Esophagus squamous epithelium (tissue), 4 donors: ENCODE measurements around the gene TNFRSF4.

Source experiments
- CTCF ChIP-seq, 6 experiments: fragments of 450-650 bp in 4 of 6; fragments of 200-600 bp in 2 of 6; sonication (generic) in 2 of 6; IDR thresholded peaks; one replicate each; pipeline ENCODE4 v1.5.1; 2016 to 2019; ENCODE audit warnings: antibody characterized with exemption in 6 of 6, mild to moderate bottlenecking in 4 of 6, moderate library complexity in 4 of 6
- POLR2A ChIP-seq, 4 donors: fragments of 450-650 bp; IDR thresholded peaks; one replicate each; pipeline ENCODE4 v1.6.1; 2017; ENCODE audit warnings: antibody characterized with exemption in 4 of 4, mild to moderate bottlenecking in 4 of 4, moderate library complexity in 3 of 4

GRCh38 chr1:1213345-1214265 is at the start of gene TNFRSF4:
- TF ChIP-seq POLR2A (IDR thresholded peaks at IDR 0.05): no peak
- TF ChIP-seq CTCF (IDR thresholded peaks at IDR 0.05): no peak
